Stomach (tissue), 4 donors: ENCODE results near the gene FBXO9.

ENCODE experiments used
- EP300 ChIP-seq: sonication (generic); formaldehyde crosslinking; IDR thresholded peaks from one replicate; pipeline ENCODE4 v1.6.1; 2017; ENCODE audit warnings: antibody characterized with exemption
- POLR2A ChIP-seq, 4 donors: fragments of 450-650 bp; IDR thresholded peaks; one replicate each; pipeline ENCODE4 v1.6.1; 2016; ENCODE audit warnings: antibody characterized with exemption in 4 of 4, control low read depth in 2 of 4, mild to moderate bottlenecking in 1 of 4, moderate library complexity in 1 of 4
- TF ChIP-seq, protein P1 (sequence below), 7 experiments: fragments of 450-650 bp in 4 of 7; fragments of 200-600 bp in 3 of 7; sonication (generic) in 3 of 7; IDR thresholded peaks; one replicate each; pipeline ENCODE4 v1.5.1; 2016 to 2019; ENCODE audit warnings: antibody characterized with exemption in 7 of 7, control low read depth in 2 of 7, mild to moderate bottlenecking in 1 of 7

DNA sequence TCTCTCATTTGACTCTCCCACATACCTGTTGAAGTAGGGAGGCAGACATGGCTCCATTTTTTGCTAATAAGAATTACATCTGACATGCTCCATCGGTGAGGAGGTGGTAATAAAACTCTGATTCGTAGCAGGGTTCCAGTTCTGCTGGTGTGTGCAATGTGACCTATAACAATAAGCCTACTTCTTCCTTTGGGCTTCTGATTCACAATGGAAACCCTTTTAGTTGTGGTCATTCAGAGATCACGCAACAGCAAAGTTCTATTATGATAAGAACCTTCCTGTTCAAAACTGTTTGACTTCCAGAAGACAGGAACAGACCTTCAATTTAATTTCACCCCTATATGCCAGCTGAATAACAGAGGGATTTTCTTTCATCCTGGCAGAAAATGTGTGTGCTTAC is 38.7 kb upstream of the FBXO9 start:
- TF ChIP-seq POLR2A (IDR thresholded peaks at IDR 0.05) (no peak), EP300 (no peak)
- TF ChIP-seq, protein P1, sequence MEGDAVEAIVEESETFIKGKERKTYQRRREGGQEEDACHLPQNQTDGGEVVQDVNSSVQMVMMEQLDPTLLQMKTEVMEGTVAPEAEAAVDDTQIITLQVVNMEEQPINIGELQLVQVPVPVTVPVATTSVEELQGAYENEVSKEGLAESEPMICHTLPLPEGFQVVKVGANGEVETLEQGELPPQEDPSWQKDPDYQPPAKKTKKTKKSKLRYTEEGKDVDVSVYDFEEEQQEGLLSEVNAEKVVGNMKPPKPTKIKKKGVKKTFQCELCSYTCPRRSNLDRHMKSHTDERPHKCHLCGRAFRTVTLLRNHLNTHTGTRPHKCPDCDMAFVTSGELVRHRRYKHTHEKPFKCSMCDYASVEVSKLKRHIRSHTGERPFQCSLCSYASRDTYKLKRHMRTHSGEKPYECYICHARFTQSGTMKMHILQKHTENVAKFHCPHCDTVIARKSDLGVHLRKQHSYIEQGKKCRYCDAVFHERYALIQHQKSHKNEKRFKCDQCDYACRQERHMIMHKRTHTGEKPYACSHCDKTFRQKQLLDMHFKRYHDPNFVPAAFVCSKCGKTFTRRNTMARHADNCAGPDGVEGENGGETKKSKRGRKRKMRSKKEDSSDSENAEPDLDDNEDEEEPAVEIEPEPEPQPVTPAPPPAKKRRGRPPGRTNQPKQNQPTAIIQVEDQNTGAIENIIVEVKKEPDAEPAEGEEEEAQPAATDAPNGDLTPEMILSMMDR (IDR thresholded peaks at IDR 0.05), result no peak
